Measurements from ENCODE around the gene BUD23.
"Not testable (repeated sequence)": the region's sequence is repeated elsewhere in the genome, so short reads cannot be mapped to it uniquely, and the experiment has no call there.

Gene BUD23

GRCh38 chr7:73701357-73701995 is 18.1 kb downstream of the BUD23 start:
- DNase-seq (ENCODE audit: low spot score) = no peak

DNA sequence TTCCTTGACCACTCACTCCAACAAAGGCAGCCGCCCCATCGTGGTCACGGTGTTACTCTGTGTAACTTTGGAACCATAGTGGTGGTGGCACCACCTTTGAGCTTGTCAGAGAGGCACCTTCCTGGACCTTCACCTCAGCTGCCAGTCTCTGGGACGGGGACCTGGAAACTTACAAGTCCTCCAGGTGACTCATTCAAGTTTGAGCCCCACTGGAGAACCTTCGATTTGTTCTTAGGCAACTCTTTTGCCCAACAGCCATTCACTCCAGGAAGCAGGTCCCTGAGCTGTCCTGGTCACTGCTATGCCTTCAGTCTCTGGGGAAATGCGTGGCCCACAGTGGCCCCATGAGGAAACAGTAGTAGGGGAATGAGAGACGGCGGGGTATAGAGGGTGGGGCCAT is 18.8 kb downstream of the BUD23 start:
- DNase-seq (ENCODE audit: low spot score) = no peak

GRCh38 chr7:73702665-73703064 is 19.3 kb downstream of the BUD23 start:
- no peak for DNase-seq (ENCODE audit: low spot score)

DNA sequence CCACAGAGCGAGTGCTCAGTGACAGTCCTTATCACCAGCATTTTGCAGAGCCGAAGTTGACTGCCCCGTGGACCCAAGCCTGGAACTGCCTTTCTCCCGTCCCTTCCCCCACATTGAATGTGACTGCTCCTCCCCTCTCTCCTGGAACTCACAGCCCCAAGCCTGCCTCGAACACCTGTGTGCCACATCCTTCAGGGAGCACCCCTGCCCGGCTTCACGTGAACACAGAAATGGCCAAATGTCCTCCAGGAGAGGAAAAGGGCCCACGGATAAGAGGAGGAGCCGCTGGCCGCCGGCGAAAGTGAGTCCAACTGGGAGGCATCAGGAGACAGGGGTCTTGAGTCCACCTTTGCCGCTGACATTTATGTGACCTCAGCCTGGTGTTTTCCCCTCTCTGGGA is 19.8 kb downstream of the BUD23 start:
- no peak for DNase-seq (ENCODE audit: low spot score)

DNA sequence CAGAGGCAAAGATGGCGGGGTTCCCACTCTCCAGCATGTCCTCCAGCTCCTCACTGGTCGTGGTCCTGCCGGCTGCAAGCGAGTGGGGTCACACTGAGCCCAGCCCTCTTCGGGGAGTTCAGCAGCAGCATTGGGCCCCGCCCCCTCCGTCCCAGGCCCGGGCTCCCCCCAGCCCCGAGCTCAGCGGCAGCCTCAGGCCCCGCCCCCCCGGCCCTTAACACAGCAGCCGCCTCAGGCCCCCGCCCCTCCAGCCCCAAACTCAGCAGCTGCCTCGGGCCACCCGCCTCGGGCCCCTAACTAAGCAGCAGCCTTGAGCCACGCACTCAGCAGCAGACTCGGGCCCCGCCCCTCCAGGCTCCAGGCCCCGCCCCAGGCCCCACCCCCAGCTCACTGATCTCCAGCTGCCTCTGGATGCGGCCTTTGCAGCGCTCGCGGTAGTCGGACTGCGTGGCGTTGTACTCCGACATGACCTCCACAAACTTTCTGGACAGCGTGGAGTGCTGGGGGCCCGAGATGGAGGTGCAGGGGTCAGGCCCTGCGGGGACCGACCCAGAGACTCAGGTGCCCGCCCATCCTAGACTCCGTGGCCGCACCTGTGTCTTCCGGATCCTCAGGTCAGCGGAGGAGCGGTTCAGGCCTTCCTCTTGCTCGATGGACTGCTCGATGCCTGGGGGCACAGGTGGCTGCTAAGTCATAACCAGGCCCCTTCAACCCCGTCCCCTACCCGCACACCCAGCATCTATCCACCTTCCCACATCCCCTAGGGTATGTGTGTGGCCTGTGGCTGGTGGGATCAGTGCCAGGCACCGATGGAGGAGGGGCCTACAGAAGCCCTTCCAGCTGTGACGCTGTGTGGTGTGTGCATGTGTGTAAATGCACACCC is 20.6 kb downstream of the BUD23 start:
- DNase-seq (ENCODE audit: low spot score) = no peak

GRCh38 chr7:73704640-73705550 is 21.5 kb downstream of the BUD23 start:
- DNase-seq (ENCODE audit: low spot score) = no peak

GRCh38 chr7:73705551-73705920 is 22.1 kb downstream of the BUD23 start:
- DNase-seq (ENCODE audit: low spot score) = no peak

DNA sequence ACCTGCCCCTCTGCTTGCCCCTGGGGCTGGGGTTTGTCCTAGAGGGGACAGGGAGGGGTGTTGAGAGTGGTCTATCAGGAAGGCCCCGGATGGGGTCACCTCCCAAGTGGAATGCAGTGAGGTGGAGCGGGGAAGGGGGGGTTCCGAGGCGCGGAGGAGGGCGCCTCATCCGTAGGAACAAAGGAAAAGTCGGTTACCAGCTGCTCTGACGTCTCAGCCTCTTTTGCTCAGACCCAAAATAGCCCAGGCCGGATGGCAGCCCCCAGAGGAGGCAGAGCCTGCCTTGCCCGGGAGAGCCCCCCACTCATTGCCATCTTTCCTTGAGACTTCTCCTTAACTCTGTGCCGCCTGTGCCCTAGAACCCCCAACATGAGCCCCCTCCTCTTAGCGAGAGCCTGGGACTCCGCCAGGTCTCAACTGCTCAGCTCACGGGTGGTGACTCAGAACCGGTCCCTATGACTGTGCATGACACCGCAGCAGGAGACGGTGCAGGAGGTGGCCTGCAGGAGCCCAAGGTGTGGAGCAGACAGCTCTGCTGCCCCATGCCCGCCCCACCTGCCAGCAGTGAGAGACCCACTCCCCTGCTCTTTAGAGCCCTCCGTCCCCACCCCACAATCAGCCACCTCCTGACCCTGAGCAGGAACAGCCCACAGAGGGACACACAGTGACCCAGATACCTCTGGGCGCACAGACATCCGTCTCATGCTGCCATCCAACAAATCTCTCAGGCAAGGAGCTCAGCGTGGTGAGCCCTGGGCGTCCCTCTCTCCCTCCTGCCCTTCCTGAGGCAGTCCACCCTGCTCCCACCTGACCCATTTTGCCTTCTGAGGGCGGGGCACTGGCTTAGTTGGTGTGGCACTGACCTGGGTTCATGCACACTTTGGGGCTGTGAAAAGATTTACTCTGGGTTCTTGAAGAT is 23.0 kb downstream of the BUD23 start:
- DNase-seq (ENCODE audit: low spot score) = no peak

DNA sequence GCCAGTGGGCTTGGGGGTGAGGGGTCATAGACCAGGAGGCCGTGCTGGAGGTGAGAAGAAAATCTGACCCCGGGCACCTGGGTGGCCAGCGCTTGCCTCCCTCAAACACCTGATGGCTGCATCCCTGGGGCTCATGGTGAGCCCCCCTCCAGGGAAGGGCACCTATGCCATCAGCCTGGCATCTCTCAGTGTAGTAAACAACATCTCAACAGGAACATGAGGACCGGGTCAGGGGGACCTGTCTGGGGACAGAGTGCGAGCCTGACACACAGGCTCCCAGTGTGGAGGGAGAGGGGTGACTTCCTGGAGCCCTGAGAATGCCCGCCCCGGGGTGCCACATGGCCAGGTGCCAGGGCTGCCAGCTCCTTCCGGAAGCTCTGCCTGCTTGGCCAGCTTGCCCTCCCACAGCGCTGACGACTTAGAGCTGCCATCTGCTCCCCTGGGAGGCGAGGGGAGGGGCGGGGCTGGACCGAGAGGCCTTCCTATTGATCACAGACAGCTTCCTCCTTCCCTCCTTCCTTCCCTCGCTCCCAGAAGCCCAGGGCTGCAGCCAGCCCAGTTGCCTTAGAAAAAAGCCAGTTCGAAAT is 23.7 kb downstream of the BUD23 start:
- DNase-seq (ENCODE audit: low spot score) = peak; percentile 10

DNA sequence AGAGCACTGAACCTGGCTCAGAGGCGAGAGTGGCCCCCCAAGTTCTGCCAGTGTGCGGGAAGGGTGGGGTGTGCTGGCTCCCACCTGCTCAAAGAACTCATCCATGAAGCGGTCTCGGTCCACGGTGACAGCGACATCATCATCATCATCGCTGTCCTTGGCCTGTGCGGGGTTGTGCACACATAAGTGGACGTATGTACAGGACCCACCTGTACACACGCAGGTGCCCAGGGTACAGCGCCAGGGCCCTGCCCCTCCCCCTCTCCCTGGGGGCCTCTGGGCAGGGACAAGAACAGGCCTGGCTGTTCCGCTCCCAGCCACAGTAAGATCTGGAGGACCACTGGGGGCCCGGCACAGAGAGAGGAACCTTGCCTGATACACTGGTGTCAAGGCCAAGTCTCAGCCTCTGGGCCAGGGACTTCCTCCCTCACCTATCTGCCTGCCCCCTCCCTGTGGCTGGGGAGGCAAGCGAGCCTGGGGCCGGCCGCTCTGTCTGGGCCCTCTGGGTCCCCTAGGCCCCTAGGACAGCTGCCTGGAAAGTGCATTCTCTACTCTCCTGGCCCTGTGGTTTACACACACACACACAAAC is 25.7 kb downstream of the BUD23 start:
- no peak for DNase-seq (ENCODE audit: low spot score)

- DNase-seq (ENCODE audit: low spot score) = no peak
Observed at GRCh38 chr7:73712773-73713172, 29.4 kb downstream of the BUD23 start.

- DNase-seq (ENCODE audit: low spot score) = not testable (repeated sequence)
Observed at GRCh38 chr7:73713319-73713718, 29.9 kb downstream of the BUD23 start.

DNA sequence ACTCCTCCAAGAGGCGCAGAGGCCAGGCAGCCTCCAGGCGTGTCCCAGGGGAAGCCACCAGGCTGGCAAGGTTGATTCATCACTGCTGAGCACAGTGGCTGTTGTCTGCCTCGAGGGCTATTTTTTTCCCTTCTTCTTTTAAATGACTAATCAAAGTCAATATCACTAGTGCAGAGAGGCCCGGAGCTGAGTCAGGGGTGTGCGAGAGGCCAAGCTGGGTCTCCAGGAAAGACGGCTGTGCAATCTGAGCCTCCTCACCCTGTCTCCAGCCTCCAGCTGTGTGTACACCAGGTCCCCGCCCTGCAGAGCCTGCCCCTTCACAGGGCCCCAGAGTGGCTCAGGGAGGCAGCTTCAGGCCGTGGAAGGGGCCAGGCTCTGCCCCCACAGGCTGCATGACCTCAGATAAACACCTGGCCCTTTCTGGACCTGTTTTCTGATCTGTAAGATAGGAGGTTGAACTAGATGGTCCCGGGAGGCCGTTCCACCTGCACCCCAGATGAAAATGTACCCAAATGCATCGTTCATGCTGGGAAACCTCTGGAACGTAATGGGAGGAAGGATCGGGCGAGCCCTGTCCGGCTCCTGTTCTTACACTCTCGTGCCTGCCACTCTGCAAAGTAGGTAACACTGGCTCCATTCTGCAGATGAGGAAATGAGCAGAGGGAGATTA is 32.4 kb downstream of the BUD23 start:
- no peak for DNase-seq (ENCODE audit: low spot score)

- DNase-seq (ENCODE audit: low spot score) = no peak
Observed at GRCh38 chr7:73716318-73716890, 33.0 kb downstream of the BUD23 start.

DNA sequence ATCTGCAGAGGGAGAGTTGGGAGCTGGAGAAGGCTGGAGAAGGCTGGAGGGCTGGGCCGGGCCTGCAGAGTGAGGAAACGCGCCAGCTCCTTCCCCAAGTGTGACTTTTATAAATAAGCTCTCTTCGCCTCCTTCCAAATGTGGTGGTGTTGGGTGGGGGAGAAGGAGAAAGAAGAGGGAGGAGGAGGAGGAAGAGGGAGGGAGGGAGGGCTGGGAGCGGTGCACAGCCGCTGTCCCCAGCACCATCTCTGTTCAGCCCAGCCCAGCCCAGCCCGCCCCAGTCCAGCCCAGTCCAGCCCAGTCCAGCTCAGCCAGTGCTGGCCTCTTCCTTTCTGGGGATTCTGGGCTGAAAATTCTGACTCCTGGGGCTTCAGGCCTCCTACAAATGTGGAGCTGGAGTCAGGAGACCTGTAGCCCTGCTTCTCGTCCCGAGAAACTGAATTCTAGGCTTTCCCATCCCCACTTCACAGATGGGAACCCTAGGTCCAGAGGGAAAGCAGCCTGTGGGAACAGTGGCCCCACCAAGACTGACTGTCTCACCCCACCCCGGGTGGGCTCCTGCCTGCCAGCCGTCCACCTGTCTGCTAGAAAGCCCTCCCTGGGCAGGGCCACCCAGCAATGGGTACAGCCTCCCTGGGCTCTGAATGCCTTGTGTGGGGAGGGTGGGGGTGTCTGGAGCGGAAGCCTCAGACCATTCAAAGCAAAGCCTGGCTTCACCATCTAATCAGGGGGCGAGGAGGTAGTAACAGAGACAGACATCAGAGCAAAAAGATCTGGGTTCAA is 33.8 kb downstream of the BUD23 start:
- DNase-seq (ENCODE audit: low spot score) = no peak

DNA sequence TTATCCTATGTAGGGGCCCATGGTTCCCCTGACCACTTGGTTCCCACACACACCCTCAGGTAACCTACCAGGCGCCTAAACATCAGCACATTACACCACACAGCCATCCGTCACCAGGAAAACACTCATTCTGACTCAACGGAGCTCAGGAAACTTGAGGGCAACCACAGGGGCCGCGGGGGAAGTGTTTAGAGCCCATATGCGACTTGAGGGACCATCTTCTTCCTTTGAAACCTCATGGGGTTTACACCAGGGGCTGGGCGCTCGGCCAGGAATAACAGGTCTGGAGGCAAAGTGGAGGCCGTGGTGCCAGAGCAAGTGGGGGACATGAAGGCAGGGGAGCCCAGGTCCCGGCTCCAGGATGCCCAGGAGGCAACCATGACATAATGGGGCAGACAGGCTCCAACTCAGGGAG is 34.6 kb downstream of the BUD23 start:
- DNase-seq (ENCODE audit: low spot score) = no peak

DNA sequence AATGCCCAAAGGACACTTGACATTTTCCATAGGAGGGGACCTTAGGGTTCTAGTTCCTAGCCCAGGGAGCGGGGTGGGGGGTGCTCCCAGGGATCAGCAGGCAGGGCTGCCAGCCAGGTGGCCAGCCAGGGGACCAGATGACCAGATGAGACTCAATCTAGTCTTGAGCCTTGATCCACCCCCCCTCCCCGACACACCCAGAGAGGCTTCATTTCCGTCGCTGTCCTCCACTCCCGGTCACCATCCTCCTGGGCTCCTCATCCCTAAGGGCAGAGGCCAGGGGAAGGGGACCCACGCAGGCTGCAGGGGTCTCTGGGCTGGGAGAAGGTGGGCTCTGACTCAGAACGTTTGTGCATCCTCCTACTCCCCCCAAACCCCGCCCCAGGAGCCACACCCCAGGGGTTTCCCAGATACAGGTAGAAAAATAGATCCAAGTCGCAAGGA is 35.1 kb downstream of the BUD23 start:
- DNase-seq (ENCODE audit: low spot score) = no peak

GRCh38 chr7:73718905-73719805 is 35.8 kb downstream of the BUD23 start, which contains the start of gene STX1A:
STX1A (minus strand) TSS chr7:73719669; CDS start chr7:73719631, 38 bp downstream.
- peak; percentile 26 for DNase-seq (ENCODE audit: low spot score)
